ENCODE data around the gene MYOCD.

MYOCD gene

GRCh38 chr17:12773153-12773552, 107.5 kb downstream of the MYOCD start:
- DNase-seq, result no peak

GRCh38 chr17:12789075-12789480, 123.4 kb downstream of the MYOCD start:
- peak in 1 of 2 experiments; percentile 26 for DNase-seq

DNA sequence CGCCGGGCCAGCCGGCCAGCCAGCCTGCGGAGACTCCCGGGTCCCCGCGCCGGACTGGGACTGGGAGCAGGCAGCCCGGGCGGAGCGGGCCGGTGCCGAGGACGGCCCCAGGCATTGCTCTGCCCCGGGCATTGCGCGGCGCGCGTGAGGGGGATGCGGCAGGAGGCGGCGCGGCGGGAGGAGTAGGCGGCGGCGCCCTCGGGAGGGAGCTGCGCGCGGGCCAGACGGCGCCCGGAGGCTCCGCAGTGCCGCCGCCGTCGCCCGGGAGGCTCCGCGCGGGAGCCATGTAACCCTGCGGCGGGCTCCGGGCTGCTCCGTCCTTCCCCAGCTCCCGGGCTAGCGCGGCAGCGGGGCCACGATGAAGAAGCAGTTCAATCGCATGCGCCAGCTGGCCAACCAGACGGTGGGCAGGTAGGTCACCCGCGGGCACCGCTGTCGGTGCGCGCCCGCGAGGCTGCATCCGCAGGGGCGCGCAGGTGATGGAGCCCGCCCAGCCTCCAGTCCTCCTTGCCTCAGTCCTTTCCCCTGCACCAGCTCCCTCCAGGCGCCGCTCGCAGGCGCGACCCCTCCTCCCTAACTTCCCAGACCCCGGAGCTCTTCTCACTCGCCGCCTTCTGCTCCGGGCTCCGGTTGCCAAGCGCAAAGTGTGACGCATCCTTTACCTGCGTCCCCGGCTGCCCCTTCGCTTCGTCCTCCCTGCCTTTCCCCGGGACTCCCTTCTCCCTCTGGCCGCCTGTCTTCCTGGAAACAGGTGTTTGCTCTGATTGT, 124.0 kb downstream of the MYOCD start, which contains the start of gene ARHGAP44:
ARHGAP44 (plus strand) TSS at position 18 of the 768 bp plus-strand sequence; CDS start at position 359, 341 bp downstream.
- DNase-seq, result no peak

DNA sequence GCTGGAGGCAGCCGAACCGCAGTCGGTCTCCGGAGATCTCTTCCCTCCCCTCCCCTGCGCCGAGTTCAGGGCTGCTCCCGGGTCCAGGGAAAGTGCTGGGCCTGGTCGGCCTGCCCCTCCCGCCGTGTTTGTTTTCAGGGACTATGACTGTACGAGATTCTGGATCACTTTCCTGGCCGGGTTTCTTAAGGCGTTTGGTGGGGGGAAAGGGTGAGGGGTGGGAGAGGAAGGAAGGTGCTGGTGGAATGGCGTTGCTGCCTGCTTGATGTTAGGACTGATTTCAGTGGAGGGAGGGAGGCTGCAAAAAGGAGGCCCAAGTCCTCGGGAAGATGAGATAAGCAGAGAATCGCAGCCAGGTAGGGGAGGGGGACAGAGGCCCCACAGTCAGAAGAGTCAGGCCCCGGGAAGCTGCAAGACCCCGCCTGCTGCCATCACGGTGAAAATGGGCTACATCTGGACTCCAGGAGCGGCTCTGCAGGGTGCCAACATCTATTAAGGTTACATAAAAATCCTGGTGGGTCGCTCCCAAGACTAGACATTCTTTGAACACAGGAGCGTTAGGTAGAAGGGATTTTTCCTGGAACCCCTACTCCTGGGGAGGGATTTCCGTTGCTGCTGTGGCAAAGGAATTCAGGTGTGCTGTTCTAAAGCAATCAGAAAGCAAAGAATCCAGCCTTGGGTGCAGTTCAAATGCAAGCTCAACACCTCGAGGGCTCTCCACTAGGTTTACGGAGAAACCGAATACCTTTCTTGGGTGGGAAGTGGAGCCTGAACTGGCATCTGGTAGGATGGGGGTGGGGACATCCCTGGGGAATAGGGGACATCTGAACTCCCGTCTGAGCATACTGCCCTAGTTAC, 124.8 kb downstream of the MYOCD start:
- no peak for DNase-seq

DNA sequence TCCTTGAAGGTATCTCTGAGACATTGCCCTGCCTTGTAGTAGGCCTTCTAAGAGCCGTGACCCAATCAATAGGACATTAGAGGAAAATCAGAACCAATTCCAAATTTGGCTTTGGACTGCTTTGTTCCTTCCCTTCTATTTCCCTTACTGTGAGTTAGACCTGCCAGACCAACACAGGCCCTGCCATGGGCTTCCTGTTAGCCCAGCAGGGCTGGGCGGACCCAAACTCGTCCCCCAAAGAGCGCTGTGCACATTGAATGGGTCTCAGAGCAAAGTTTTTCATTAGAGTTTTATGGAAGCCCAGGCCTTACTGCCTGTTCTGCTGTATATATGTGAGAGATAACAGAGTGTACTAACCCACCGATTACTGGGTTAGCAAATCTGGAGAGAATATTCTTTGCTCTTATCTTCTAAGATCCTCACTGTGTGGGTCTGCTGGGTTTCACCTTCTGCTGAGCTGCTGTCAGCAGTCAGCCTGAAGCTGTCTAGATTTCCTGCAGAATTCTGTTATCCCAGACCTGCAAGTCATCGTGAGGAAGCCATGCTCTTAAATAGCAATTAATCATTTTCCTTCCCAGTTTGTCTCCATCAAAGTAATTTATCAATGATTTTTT, 129.3 kb downstream of the MYOCD start:
- DNase-seq, result no peak

DNA sequence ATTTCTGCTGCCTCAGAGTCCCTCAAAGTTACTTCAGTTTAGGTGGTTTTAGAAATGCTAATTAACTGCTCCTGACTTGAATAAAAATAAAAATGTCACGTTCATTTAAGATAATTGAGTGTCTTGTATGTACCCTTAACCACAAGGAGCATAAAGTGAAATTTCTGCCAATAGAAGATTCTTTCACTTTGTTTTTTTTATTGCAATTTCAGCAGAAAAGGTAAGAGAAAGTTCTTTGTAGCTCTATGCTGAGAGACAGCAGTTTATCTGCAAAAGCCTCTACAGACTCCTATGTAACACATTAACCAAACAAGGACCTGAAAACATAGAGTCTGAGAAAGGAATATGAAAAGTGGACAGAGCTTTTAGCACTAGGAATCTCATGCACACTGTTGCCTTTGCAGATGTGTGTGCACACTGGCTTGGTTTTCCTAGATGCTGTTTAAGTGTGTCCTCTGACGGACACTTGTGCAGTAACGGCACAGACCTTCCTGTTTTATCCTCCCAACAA, 135.2 kb downstream of the MYOCD start:
- no peak for DNase-seq

- DNase-seq, result no peak
Measured at GRCh38 chr17:12806630-12807029, 140.9 kb downstream of the MYOCD start.

- DNase-seq, result no peak
Measured at GRCh38 chr17:12808723-12809122, 143.0 kb downstream of the MYOCD start.

- DNase-seq, result no peak
Measured at GRCh38 chr17:12812877-12813276, 147.2 kb downstream of the MYOCD start.

- no peak for DNase-seq
Measured at GRCh38 chr17:12813664-12814063, 148.0 kb downstream of the MYOCD start.

GRCh38 chr17:12814718-12815117, 149.0 kb downstream of the MYOCD start:
- no peak for DNase-seq

DNA sequence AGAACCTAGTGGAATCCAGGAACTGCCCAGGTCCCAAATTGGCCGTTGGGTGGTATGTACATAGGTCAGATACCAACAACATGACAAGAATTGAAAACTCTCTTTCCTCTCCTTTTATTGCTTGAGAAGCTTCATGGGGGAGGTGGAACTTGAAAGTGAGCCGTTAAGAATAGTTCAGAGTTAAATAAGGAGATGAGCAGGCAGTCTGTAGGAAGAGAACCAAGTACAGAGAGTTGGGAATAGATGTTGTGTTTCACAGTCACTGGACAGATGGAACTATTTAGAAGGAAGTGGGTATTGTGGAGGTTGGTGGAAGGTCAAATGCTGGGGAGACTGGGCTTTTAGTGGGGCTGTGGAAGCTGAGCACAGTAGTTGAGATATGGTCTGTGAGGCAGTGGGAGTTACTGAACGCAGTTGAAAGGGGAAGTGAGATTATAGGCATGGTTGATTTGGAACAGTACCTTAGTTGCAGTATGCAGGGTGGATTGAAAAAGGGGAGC, 150.0 kb downstream of the MYOCD start:
- no peak for DNase-seq

Measured in NCI-H446 (cell line).